DOHH2 (cell line): ENCODE measurements around the gene MACROD2.

Source experiments
- CTCF ChIP-seq: fragments of 200-600 bp; sonication (generic); IDR thresholded peaks from one replicate; pipeline ENCODE4 v1.5.1; 2014; ENCODE audit warnings: antibody characterized with exemption, mild to moderate bottlenecking, low read depth, low read length; ENCODE audit not compliant: poor library complexity, severe bottlenecking
- EZH2phosphoT487 ChIP-seq: fragments of 200-600 bp; sonication (generic); IDR thresholded peaks from 2 replicates; pipeline ENCODE4 v1.6.1; 2017; ENCODE audit warnings: borderline replicate concordance, mild to moderate bottlenecking, antibody characterized with exemption, low read length, moderate library complexity, mixed read lengths

DNA sequence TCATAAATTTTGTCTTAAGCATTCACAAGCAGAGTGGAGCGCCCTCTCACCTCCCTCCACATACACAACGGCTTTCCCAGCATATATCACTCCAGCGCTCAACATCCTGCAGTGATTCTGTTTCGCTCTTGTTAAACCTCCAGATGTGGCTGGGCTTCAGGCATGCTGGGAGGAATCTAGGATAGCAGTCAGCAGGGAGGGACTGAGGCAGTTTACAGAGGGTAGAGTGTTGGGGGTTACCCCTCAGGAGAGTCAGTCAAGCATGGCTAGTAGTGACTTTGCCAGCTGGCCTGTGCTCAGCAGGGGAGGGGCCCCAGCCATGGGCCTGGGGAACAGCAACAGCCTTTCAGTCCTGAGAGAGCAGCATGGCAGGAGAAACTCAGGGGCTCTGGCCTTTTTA, 503.5 kb downstream of the MACROD2 start:
- no peak for TF ChIP-seq CTCF
- TF ChIP-seq EZH2phosphoT487: no peak
